Muscle of leg (tissue), 11 donors: ENCODE data around the gene CDK14. TPM values are rescaled to one million over a fixed set of nuclear protein-coding genes. Genes with fewer than 3 reads are reported as not detected.

Source experiments
- DNase-seq: peaks from one replicate; pipeline ENCODE4 v3.0.0; 2013
- H3K27ac ChIP-seq: one replicate; pipeline ENCODE4 v1.5.1; 2013; ENCODE audit warnings: mild to moderate bottlenecking, low read length, control low read depth
- H3K27me3 ChIP-seq: one replicate; pipeline ENCODE4 v1.6.1; 2013; ENCODE audit warnings: low read length; ENCODE audit not compliant: control insufficient read depth, insufficient read depth
- H3K36me3 ChIP-seq: one replicate; pipeline ENCODE4 v1.6.1; 2013; ENCODE audit warnings: low read length; ENCODE audit not compliant: control insufficient read depth, insufficient read depth
- H3K4me1 ChIP-seq: one replicate; pipeline ENCODE4 v1.6.1; 2013; ENCODE audit warnings: low read length; ENCODE audit not compliant: control insufficient read depth, insufficient read depth
- H3K4me3 ChIP-seq: one replicate; pipeline ENCODE4 v1.5.1; 2013; ENCODE audit warnings: low read length, control low read depth
- H3K9me3 ChIP-seq: replicated peaks from 2 replicates; pipeline ENCODE4 v1.6.1; 2013; ENCODE audit warnings: low read depth, low read length; ENCODE audit not compliant: control insufficient read depth
- WGBS: methylation state at CpG from one replicate; pipeline ENCODE4 v1.1.5; 2013; ENCODE audit warnings: missing lambda C conversion rate; ENCODE audit not compliant: insufficient coverage; 5-methylcytosine and 5-hydroxymethylcytosine counted together
- polyA plus RNA-seq, 8 donors: library from polyadenylated mRNA; unstranded; fragments of 120-200 nt; gene quantifications; one replicate each; pipeline versions ENCODE4 v1.2.1 to v1.2.3, GENCODE V29; 2013; ENCODE audit warnings: inconsistent platforms in 1 of 8, low replicate concordance in 1 of 8; ENCODE audit not compliant: insufficient read length in 8 of 8, insufficient read depth in 1 of 8
- total RNA-seq: library from RNA; stranded (reverse); fragments of 120-200 nt; gene quantifications from one replicate; pipeline ENCODE4 v1.2.4, GENCODE V29; 2013

The CDK14 gene
- total and polyA plus RNA-seq, 9 donors: 14.9 to 36.7 (median 21.3) TPM

DNA sequence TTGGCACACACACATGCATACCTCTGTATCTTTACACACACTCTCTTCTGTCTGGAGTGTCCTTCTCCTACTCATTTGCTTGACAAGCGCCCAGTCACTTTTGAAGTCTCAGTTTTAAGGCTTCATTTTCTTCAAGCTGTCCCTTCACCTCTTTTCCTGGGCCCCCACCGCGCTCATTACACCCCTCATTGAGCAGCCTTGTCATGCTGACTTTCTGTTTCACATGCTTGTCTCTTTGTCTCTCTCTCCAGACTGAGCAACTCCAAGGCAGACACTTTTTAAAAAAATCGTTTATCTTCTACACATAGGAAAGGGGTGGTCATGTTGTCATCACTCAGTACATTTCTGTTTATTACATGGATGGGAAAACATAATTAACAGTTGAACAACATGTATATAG is 442.9 kb downstream of the CDK14 start:
- WGBS: 95% methylated on average over 2 of the region's 4 CpGs
- no peak for DNase-seq
- H3K4me3 ChIP-seq: no peak overlapping the region
- no peaks in the 10 kb centered on the region for H3K36me3 ChIP-seq
- H3K9me3 ChIP-seq: no peaks in the 10 kb centered on the region
- H3K27me3 ChIP-seq: no peaks in the 10 kb centered on the region
- H3K27ac ChIP-seq: no peak overlapping the region
- H3K4me1 ChIP-seq: peaks cover 6% of the 10 kb centered on the region

GRCh38 chr7:91041141-91041540 is 445.0 kb downstream of the CDK14 start:
- H3K9me3 ChIP-seq: no peaks in the 10 kb centered on the region
- no peaks in the 10 kb centered on the region for H3K36me3 ChIP-seq
- no CpG with 5 or more reads among the region's 2 CpGs for WGBS
- no peaks in the 10 kb centered on the region for H3K27me3 ChIP-seq
- no peak overlapping the region for H3K4me3 ChIP-seq
- peaks cover 6% of the 10 kb centered on the region for H3K4me1 ChIP-seq
- peak; percentile 68 for DNase-seq
- peak overlapping the region; percentile 26 for H3K27ac ChIP-seq

- Histone ChIP-seq H3K4me3 (no peak overlapping the region), H3K27me3 (no peaks in the 10 kb centered on the region), H3K27ac (no peak overlapping the region), H3K4me1 (peaks cover 6% of the 10 kb centered on the region), H3K36me3 (no peaks in the 10 kb centered on the region), H3K9me3 (no peaks in the 10 kb centered on the region)
- WGBS: 89% methylated on average over 3 of the region's 8 CpGs
- DNase-seq: no peak
Measured at GRCh38 chr7:91041901-91042484, 445.9 kb downstream of the CDK14 start.

- Histone ChIP-seq H3K27me3 (no peaks in the 10 kb centered on the region), H3K27ac (no peak overlapping the region), H3K4me3 (no peak overlapping the region), H3K9me3 (no peaks in the 10 kb centered on the region), H3K4me1 (peaks cover 6% of the 10 kb centered on the region), H3K36me3 (no peaks in the 10 kb centered on the region)
- whole genome bisulfite sequencing: no CpG with 5 or more reads among the region's 1 CpG
- DNase-seq: no peak
Measured at GRCh38 chr7:91043186-91043585, 447.1 kb downstream of the CDK14 start.

GRCh38 chr7:91043924-91044645 is 448.0 kb downstream of the CDK14 start:
- Histone ChIP-seq H3K4me3 (no peak overlapping the region), H3K9me3 (no peaks in the 10 kb centered on the region), H3K27ac (no peak overlapping the region), H3K4me1 (peaks cover 6% of the 10 kb centered on the region), H3K27me3 (no peaks in the 10 kb centered on the region), H3K36me3 (no peaks in the 10 kb centered on the region)
- no peak for DNase-seq
- WGBS: 100% methylated on average over 3 of the region's 6 CpGs

DNA sequence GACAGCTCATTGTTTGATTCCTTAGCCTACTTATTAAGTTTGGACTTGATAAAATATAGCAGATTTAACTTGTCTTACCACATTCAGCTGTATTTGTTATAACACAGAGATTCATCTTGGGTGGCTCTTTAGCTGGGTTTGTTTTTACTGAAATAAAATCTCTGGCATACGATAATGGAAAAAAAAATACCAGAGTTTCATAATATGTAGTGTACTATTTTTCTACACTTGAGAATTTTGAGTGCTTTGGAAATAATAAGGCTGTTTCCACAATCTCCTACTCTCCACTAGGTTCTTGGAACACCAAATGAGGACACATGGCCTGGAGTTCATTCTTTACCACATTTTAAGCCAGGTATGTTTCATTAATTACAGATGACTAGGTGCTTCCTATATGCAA is 449.5 kb downstream of the CDK14 start:
- peak overlapping the region; percentile 45 for H3K27ac ChIP-seq
- peak; percentile 85 for DNase-seq
- H3K4me3 ChIP-seq: no peak overlapping the region

DNA sequence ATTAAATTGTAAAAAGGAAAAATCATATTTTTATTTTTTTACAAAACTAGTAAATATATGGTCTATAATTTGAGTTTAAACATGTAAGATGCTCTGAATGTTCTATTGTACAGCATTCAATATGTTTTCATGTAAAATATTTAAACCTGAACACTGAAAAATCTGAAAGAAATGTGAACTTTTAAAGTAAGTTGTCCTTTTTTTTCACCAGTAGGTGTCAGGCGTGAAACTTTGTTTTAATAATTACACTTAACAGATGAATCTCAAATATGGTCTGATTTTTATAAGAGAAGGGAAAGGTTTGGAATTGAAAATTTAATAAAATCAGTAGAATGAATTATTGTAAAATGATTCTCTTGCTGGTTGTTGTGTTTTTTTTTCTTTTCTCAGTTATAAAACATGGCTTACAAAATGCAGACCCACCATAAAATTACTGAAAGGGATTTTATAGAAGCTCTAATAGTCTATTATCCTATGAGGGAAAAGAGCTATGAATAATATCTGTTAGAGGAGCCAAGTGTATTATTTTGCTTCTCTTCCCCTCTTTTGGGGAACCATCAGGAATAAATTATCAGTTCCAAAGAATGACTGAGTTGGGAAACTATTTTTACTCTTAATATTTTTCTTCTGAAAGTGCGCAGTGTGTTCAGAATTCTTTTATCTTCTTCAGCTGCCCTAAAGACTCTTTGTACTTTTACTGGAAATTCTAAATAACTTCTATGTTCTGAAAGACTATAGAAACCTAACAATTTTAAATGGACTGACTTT is 450.4 kb downstream of the CDK14 start:
- Histone ChIP-seq H3K36me3 (no peaks in the 10 kb centered on the region), H3K27me3 (no peaks in the 10 kb centered on the region), H3K4me3 (no peak overlapping the region), H3K4me1 (no peaks in the 10 kb centered on the region), H3K27ac (peak overlapping the region; percentile 77), H3K9me3 (no peaks in the 10 kb centered on the region)
- DNase-seq: peak; percentile 90
- no CpG with 5 or more reads among the region's 2 CpGs for WGBS

More for the DNA sequence above, 449.5 kb downstream of the CDK14 start:
- WGBS: no CpG with 5 or more reads among the region's 1 CpG
- Histone ChIP-seq H3K9me3 (no peaks in the 10 kb centered on the region), H3K27me3 (no peaks in the 10 kb centered on the region), H3K4me1 (peaks cover 3% of the 10 kb centered on the region), H3K36me3 (no peaks in the 10 kb centered on the region)

- no peak for DNase-seq
- H3K27me3 ChIP-seq: no peaks in the 10 kb centered on the region
- H3K36me3 ChIP-seq: no peaks in the 10 kb centered on the region
- no peak overlapping the region for H3K27ac ChIP-seq
- no peak overlapping the region for H3K4me3 ChIP-seq
- WGBS: no CpG with 5 or more reads among the region's 2 CpGs
- H3K9me3 ChIP-seq: no peaks in the 10 kb centered on the region
- H3K4me1 ChIP-seq: no peaks in the 10 kb centered on the region
Measured at GRCh38 chr7:91047636-91048035, 451.5 kb downstream of the CDK14 start.

DNA sequence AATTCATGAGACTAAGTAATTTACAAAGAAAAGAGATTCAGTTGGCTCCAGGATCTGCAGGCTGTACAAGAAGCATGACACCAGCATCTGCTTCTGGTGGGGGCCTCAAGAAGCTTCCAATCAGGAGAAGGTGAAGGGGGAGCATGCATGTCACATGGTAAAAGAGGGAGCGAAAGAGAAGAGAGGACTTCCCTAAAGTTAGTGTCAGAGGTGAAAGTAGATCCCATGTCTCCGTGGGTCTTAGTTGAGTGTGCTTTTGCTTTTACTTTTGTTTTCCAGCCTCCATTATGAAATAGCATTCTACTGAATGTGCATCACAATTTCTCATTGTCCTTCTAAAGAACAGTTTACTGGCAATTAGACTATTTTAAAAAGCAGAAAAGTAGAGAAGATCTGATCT is 454.6 kb downstream of the CDK14 start:
- no peaks in the 10 kb centered on the region for H3K36me3 ChIP-seq
- no peak overlapping the region for H3K4me3 ChIP-seq
- DNase-seq: no peak
- H3K27me3 ChIP-seq: no peaks in the 10 kb centered on the region
- no peak overlapping the region for H3K27ac ChIP-seq
- no peaks in the 10 kb centered on the region for H3K4me1 ChIP-seq
- no CpG with 5 or more reads among the region's 2 CpGs for WGBS
- no peaks in the 10 kb centered on the region for H3K9me3 ChIP-seq

DNA sequence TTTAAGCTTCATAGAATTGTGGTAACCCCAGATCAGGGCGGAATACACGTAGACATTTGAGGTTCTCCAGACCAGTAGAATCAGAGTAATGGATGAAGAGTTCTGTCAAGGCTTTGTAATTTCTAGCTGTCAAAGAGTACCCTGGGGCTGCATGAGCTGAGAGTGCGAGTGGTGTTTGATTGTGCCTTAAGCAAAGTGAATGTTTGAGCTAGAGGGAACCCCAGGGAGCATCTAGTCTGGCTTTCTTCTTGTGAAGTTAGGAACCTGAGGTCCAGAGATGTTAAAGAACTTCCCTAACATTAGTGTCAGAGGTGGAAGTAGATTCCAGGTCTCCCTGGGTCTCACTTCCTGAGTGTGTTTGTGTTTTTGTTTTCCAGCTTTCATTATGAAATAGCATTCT is 455.8 kb downstream of the CDK14 start:
- H3K27me3 ChIP-seq: no peaks in the 10 kb centered on the region
- H3K9me3 ChIP-seq: no peaks in the 10 kb centered on the region
- no peak for DNase-seq
- no peak overlapping the region for H3K4me3 ChIP-seq
- no peak overlapping the region for H3K27ac ChIP-seq
- WGBS: 80% methylated on average over 3 of the region's 3 CpGs
- no peaks in the 10 kb centered on the region for H3K4me1 ChIP-seq
- no peaks in the 10 kb centered on the region for H3K36me3 ChIP-seq
